GM12878 (cell line): ENCODE data around the gene TMEM209. TPM values are rescaled to one million over a fixed set of nuclear protein-coding genes. Genes with fewer than 3 reads are reported as not detected.

Source experiments
- ATAC-seq: fragments of 200-7000 bp; cut with Tn5 transposase; 3 replicates; pipeline ENCODE4 v1.9.1; 2020; ENCODE audit warnings: mild to moderate bottlenecking, moderate library complexity
- BruUV-seq: library from RNA; stranded (reverse); fragments of 400-500 nt; replicated peaks from 2 replicates; lab custom pipeline; 2021; lab: Mats Ljungman, UMichigan
- CTCF ChIA-PET: fragments of 300-600 bp; sonication (Branson Sonifier 250); formaldehyde crosslinking; extraction: SDS; loops from one replicate; lab custom pipeline; 2021; ENCODE audit warnings: inconsistent platforms; lab: Yijun Ruan, JAX
- POLR2A ChIA-PET: fragments of 350-600 bp; formaldehyde crosslinking; extraction: SDS; loops from one replicate; lab custom pipeline; 2021; ENCODE audit warnings: inconsistent platforms; lab: Charles Lee
- RAD21 ChIA-PET: fragments of 300-600 bp; sonication (Branson Sonifier 250); formaldehyde crosslinking; loops from one replicate; lab custom pipeline; 2023; ENCODE audit warnings: antibody characterized with exemption; ENCODE audit not compliant: unreplicated experiment; lab: Charles Lee
- SMC1A ChIA-PET: fragments of 300-600 bp; sonication (Branson Sonifier 250); formaldehyde crosslinking; loops from one replicate; lab custom pipeline; 2023; ENCODE audit not compliant: unreplicated experiment, uncharacterized antibody; lab: Charles Lee
- DNase-seq: peaks from one replicate; pipeline ENCODE4 v3.0.0-alpha.2; 2011; ENCODE audit warnings: low read depth, low spot score
- FAIRE-seq: peaks from 3 replicates; lab custom pipeline; 2011; peaks lifted over from hg19 to GRCh38; lab: Jason Lieb, UNC
- H2AFZ ChIP-seq: 2 replicates; pipeline ENCODE4 v1.6.0; 2011; ENCODE audit warnings: low read depth, low read length, control low read depth; ENCODE audit not compliant: control insufficient read depth
- H3K27ac ChIP-seq: 2 replicates; pipeline ENCODE4 v1.5.1; 2011; ENCODE audit warnings: control low read depth; ENCODE audit not compliant: control insufficient read depth, insufficient read depth
- H3K27me3 ChIP-seq, 2 experiments: replicated peaks in 1 of 2; 2 replicates each; pipeline versions ENCODE4 v1.6.0 to v1.6.1; 2011; ENCODE audit warnings: low read length in 1 of 2; ENCODE audit not compliant: control insufficient read depth in 2 of 2, insufficient read depth in 2 of 2
- H3K36me3 ChIP-seq, 2 experiments: 2 replicates each; pipeline ENCODE4 v1.5.1; 2011; ENCODE audit warnings: low read length in 1 of 2; ENCODE audit not compliant: control insufficient read depth in 2 of 2, insufficient read depth in 2 of 2
- H3K4me1 ChIP-seq: 2 replicates; pipeline ENCODE4 v1.6.1; 2011; ENCODE audit warnings: mild to moderate bottlenecking, low read length, moderate library complexity, mixed read lengths; ENCODE audit not compliant: control insufficient read depth, insufficient read depth
- H3K4me2 ChIP-seq: 2 replicates; pipeline ENCODE4 v1.6.0; 2011; ENCODE audit warnings: control low read depth; ENCODE audit not compliant: control insufficient read depth, insufficient read depth
- H3K4me3 ChIP-seq: fragments of 200-600 bp; sonication (generic); 2 replicates; pipeline ENCODE4 v1.5.1; 2016
- H3K79me2 ChIP-seq: 2 replicates; pipeline ENCODE4 v1.6.0; 2011; ENCODE audit warnings: low read length; ENCODE audit not compliant: control insufficient read depth, insufficient read depth
- H3K9ac ChIP-seq: 2 replicates; pipeline ENCODE4 v1.8.0; 2011; ENCODE audit warnings: low read length, control low read depth, mixed read lengths; ENCODE audit not compliant: control insufficient read depth, insufficient read depth
- H3K9me3 ChIP-seq: replicated peaks from 3 replicates; pipeline ENCODE4 v1.5.1; 2011; ENCODE audit warnings: mild to moderate bottlenecking, low read length; ENCODE audit not compliant: control insufficient read depth, insufficient read depth
- H4K20me1 ChIP-seq: 2 replicates; pipeline ENCODE4 v1.6.0; 2011; ENCODE audit not compliant: control insufficient read depth, insufficient read depth
- BACH1 ChIP-seq: fragments of 450-650 bp; IDR thresholded peaks from 2 replicates; pipeline ENCODE4 v1.6.1; 2017; ENCODE audit warnings: mild to moderate bottlenecking, borderline replicate concordance
- BMI1 ChIP-seq: fragments of 450-650 bp; IDR thresholded peaks from 2 replicates; pipeline ENCODE4 v1.6.1; 2016; ENCODE audit warnings: mild to moderate bottlenecking, moderate library complexity, borderline replicate concordance
- EED ChIP-seq: sonication (generic); IDR thresholded peaks from 2 replicates; pipeline ENCODE4 v1.6.1; 2016; ENCODE audit warnings: antibody characterized with exemption, low read depth
- HDAC6 ChIP-seq: fragments of 200-600 bp; sonication (generic); IDR thresholded peaks from one replicate; pipeline ENCODE4 v1.8.0; 2017; ENCODE audit warnings: antibody characterized with exemption; ENCODE audit not compliant: unreplicated experiment
- IRF3 ChIP-seq: fragments of 450-650 bp; IDR thresholded peaks from 2 replicates; pipeline ENCODE4 v1.6.1; 2014; ENCODE audit warnings: mild to moderate bottlenecking
- NFIC ChIP-seq: IDR thresholded peaks from 2 replicates; pipeline ENCODE4 v1.6.1; 2012; ENCODE audit warnings: low read depth, mild to moderate bottlenecking, inconsistent platforms, low read length, moderate library complexity
- REST ChIP-seq: IDR thresholded peaks from 2 replicates; pipeline ENCODE4 v1.6.1; 2012; ENCODE audit warnings: mild to moderate bottlenecking, low read depth, low read length
- RFX5 ChIP-seq: IDR thresholded peaks from 2 replicates; pipeline ENCODE4 v1.6.1; 2011; ENCODE audit warnings: low read depth, low read length, improper control_type of control experiment
- ZNF207 ChIP-seq: fragments of 450-650 bp; IDR thresholded peaks from 2 replicates; pipeline ENCODE4 v1.6.1; 2014; ENCODE audit warnings: antibody characterized with exemption, mild to moderate bottlenecking, borderline replicate concordance
- WGBS: methylation state at CpG from one replicate; pipeline ENCODE4 v1.1.6; 2016; ENCODE audit warnings: low lambda C conversion rate; ENCODE audit not compliant: insufficient replicate concordance, insufficient coverage; ENCODE audit errors: missing lambda C conversion rate; 5-methylcytosine and 5-hydroxymethylcytosine counted together
- in situ Hi-C: fragments of 300-500 bp; cut with MboI; formaldehyde crosslinking; loops from 9 replicates; pipeline ENCODE4 v1.14.3; 2018; ENCODE audit warnings: mixed read lengths
- intact Hi-C: fragments of 100-400 bp; cut with micrococcal nuclease; formaldehyde crosslinking; loops from one replicate; pipeline ENCODE4 v1.14.2; 2022; ENCODE audit not compliant: unreplicated experiment
- polyA plus RNA-seq, 11 experiments: library from polyadenylated mRNA; depleted of rRNA in 4 of 11; unstranded in 6 of 11; stranded (reverse) in 5 of 11; fragments of >200 nt; fragmentation: Nextera tagmentation in 4 of 11; fragmentation: Illumina TruSeq in 1 of 11; extraction: Ambion mirVana in 4 of 11; extraction: Trizol in 1 of 11; gene quantifications; 1 replicate in 1 of 11; 2 replicates in 10 of 11; pipeline versions ENCODE4 v1.2.1 to v1.2.3, GENCODE V29; 2011 to 2016; ENCODE audit warnings: inconsistent platforms in 2 of 11, missing spikeins in 2 of 11, low read depth in 1 of 11
- total RNA-seq, 4 experiments: library from RNA; depleted of rRNA in 3 of 4; stranded (reverse); fragments of >200 nt in 3 of 4; fragmentation: Illumina TruSeq in 1 of 4; extraction: Trizol in 1 of 4; gene quantifications; 2 replicates each; pipeline versions ENCODE4 v1.2.1 to v1.2.3, GENCODE V29; 2013 to 2021
- TF ChIP-seq, protein P1 (sequence below): fragments of 450-650 bp; IDR thresholded peaks from 2 replicates; pipeline ENCODE4 v1.6.1; 2017; ENCODE audit warnings: mild to moderate bottlenecking, moderate library complexity
- TF ChIP-seq, protein P2 (sequence below): fragments of 450-650 bp; IDR thresholded peaks from 2 replicates; pipeline ENCODE4 v1.6.1; 2017; ENCODE audit warnings: mild to moderate bottlenecking, moderate library complexity

TMEM209 gene
- total and polyA plus RNA-seq, 10 of the 15 experiments (the other 5 are each of a cell fraction or from before 2014, with no cell fraction given): 22.1 to 41.2 (median 35.1) TPM

GRCh38 chr7:130213828-130214227, 8.6 kb upstream of the TMEM209 start:
- H3K9me3 ChIP-seq: no peaks in the 10 kb centered on the region
- TF ChIP-seq REST: no peak
- TF ChIP-seq HDAC6: no peak
- TF ChIP-seq EED: no peak
- TF ChIP-seq BACH1: no peak
- TF ChIP-seq, protein P1, sequence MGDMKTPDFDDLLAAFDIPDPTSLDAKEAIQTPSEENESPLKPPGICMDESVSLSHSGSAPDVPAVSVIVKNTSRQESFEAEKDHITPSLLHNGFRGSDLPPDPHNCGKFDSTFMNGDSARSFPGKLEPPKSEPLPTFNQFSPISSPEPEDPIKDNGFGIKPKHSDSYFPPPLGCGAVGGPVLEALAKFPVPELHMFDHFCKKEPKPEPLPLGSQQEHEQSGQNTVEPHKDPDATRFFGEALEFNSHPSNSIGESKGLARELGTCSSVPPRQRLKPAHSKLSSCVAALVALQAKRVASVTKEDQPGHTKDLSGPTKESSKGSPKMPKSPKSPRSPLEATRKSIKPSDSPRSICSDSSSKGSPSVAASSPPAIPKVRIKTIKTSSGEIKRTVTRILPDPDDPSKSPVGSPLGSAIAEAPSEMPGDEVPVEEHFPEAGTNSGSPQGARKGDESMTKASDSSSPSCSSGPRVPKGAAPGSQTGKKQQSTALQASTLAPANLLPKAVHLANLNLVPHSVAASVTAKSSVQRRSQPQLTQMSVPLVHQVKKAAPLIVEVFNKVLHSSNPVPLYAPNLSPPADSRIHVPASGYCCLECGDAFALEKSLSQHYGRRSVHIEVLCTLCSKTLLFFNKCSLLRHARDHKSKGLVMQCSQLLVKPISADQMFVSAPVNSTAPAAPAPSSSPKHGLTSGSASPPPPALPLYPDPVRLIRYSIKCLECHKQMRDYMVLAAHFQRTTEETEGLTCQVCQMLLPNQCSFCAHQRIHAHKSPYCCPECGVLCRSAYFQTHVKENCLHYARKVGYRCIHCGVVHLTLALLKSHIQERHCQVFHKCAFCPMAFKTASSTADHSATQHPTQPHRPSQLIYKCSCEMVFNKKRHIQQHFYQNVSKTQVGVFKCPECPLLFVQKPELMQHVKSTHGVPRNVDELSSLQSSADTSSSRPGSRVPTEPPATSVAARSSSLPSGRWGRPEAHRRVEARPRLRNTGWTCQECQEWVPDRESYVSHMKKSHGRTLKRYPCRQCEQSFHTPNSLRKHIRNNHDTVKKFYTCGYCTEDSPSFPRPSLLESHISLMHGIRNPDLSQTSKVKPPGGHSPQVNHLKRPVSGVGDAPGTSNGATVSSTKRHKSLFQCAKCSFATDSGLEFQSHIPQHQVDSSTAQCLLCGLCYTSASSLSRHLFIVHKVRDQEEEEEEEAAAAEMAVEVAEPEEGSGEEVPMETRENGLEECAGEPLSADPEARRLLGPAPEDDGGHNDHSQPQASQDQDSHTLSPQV: no peak
- no peak for TF ChIP-seq BMI1
- TF ChIP-seq ZNF207: no peak
- TF ChIP-seq RFX5: no peak
- TF ChIP-seq IRF3: no peak
- TF ChIP-seq NFIC: no peak
- TF ChIP-seq, protein P2, sequence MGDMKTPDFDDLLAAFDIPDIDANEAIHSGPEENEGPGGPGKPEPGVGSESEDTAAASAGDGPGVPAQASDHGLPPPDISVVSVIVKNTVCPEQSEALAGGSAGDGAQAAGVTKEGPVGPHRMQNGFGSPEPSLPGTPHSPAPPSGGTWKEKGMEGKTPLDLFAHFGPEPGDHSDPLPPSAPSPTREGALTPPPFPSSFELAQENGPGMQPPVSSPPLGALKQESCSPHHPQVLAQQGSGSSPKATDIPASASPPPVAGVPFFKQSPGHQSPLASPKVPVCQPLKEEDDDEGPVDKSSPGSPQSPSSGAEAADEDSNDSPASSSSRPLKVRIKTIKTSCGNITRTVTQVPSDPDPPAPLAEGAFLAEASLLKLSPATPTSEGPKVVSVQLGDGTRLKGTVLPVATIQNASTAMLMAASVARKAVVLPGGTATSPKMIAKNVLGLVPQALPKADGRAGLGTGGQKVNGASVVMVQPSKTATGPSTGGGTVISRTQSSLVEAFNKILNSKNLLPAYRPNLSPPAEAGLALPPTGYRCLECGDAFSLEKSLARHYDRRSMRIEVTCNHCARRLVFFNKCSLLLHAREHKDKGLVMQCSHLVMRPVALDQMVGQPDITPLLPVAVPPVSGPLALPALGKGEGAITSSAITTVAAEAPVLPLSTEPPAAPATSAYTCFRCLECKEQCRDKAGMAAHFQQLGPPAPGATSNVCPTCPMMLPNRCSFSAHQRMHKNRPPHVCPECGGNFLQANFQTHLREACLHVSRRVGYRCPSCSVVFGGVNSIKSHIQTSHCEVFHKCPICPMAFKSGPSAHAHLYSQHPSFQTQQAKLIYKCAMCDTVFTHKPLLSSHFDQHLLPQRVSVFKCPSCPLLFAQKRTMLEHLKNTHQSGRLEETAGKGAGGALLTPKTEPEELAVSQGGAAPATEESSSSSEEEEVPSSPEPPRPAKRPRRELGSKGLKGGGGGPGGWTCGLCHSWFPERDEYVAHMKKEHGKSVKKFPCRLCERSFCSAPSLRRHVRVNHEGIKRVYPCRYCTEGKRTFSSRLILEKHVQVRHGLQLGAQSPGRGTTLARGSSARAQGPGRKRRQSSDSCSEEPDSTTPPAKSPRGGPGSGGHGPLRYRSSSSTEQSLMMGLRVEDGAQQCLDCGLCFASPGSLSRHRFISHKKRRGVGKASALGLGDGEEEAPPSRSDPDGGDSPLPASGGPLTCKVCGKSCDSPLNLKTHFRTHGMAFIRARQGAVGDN: no peak
- no peak overlapping the region for H3K4me2 ChIP-seq
- intact Hi-C loops: loop anchor here (10.0 kb wide), 1 partner anchor 61 kb away; no protein-coding TSS in a partner anchor
- CTCF ChIA-PET: interaction anchor here (0.6 kb wide), 1 partner anchor 1506 kb away, joined by 4 read pairs; no protein-coding TSS in a partner anchor
- no peaks in the 10 kb centered on the region for H4K20me1 ChIP-seq
- RAD21 ChIA-PET: interaction anchor here (0.7 kb wide), 1 partner anchor 125 kb away, joined by 4 read pairs; no protein-coding TSS in a partner anchor
- H2AFZ ChIP-seq: no peak overlapping the region
- H3K27me3 ChIP-seq: no peaks in the 10 kb centered on the region
- H3K4me1 ChIP-seq: no peaks in the 10 kb centered on the region
- H3K9ac ChIP-seq: no peak overlapping the region
- DNase-seq (no peak), FAIRE-seq (no peak), ATAC-seq (peak; percentile 55)
- no peaks in the 10 kb centered on the region for H3K36me3 ChIP-seq
- no peak overlapping the region for H3K27ac ChIP-seq
- no peak overlapping the region for H3K4me3 ChIP-seq
- in situ Hi-C loops: no loop called here
- no peaks in the 10 kb centered on the region for H3K79me2 ChIP-seq
- POLR2A ChIA-PET: interaction anchor here (1.5 kb wide), 1 partner anchor 9 kb away, joined by 5 read pairs; the partner anchor contains the start of gene TMEM209
- no TSS peak for BruUV-seq
- SMC1A ChIA-PET: interaction anchor here (0.5 kb wide), 1 partner anchor 248 kb away, joined by 3 read pairs; no protein-coding TSS in a partner anchor
- WGBS: 65% methylated on average over 1 of the region's 1 CpG
